HepG2 (cell line): ENCODE measurements around the gene PCDHA6. TPM values are rescaled to one million over a fixed set of nuclear protein-coding genes. Genes with fewer than 3 reads are reported as not detected.

Experiments used
- ATAC-seq: fragments of 200-7000 bp; cut with Tn5 transposase; 3 replicates; pipeline ENCODE4 v1.9.1; 2020; ENCODE audit warnings: mild to moderate bottlenecking, moderate library complexity
- BruUV-seq: library from RNA; stranded (reverse); fragments of 400-500 nt; replicated peaks from 2 replicates; lab custom pipeline; 2021; lab: Mats Ljungman, UMichigan
- CTCF ChIA-PET: fragments of 300-600 bp; formaldehyde crosslinking; extraction: SDS; loops from one replicate; lab custom pipeline; 2021; ENCODE audit warnings: low total read pairs, inconsistent platforms, low intra/inter-chr PET ratio; lab: Yijun Ruan, JAX
- POLR2A ChIA-PET: fragments of 350-600 bp; sonication (Branson Sonifier 250); formaldehyde crosslinking; loops from one replicate; lab custom pipeline; 2020; ENCODE audit warnings: antibody characterized with exemption, inconsistent platforms; lab: Yijun Ruan, JAX
- DNase-seq: peaks from one replicate; pipeline ENCODE4 v3.0.0-alpha.2; 2015; ENCODE audit warnings: low spot score
- FAIRE-seq: peaks from 3 replicates; lab custom pipeline; 2011; peaks lifted over from hg19 to GRCh38; lab: Jason Lieb, UNC
- H2AFZ ChIP-seq: one replicate; pipeline ENCODE4 v1.6.1; 2011; ENCODE audit warnings: low read length, inconsistent platforms
- H3K27ac ChIP-seq: fragments of 300-600 bp; 3 replicates; pipeline ENCODE4 v1.8.0; 2011; ENCODE audit warnings: mixed run types, mild to moderate bottlenecking, mixed read lengths, low read length, inconsistent platforms; ENCODE audit not compliant: insufficient read depth; ENCODE audit errors: extremely low read length
- H3K27me3 ChIP-seq, 2 experiments: fragments of 200-600 bp in 1 of 2; 2 replicates in 1 of 2; 3 replicates in 1 of 2; pipeline versions ENCODE4 v1.6.0 to v1.8.0; 2011; ENCODE audit warnings: low read length in 2 of 2, mild to moderate bottlenecking in 2 of 2, moderate library complexity in 2 of 2, inconsistent platforms in 1 of 2; ENCODE audit not compliant: insufficient read depth in 2 of 2, control insufficient read depth in 1 of 2
- H3K36me3 ChIP-seq, 2 experiments: fragments of 200-600 bp in 1 of 2; replicated peaks in 1 of 2; 2 replicates in 1 of 2; 3 replicates in 1 of 2; pipeline versions ENCODE4 v1.5.1 to v1.8.0; 2011; ENCODE audit warnings: low read length in 2 of 2, inconsistent platforms in 1 of 2; ENCODE audit not compliant: insufficient read depth in 2 of 2, control insufficient read depth in 1 of 2
- H3K4me1 ChIP-seq: 2 replicates; pipeline ENCODE4 v1.5.1; 2012; ENCODE audit warnings: low read length, inconsistent platforms; ENCODE audit not compliant: insufficient read depth
- H3K4me2 ChIP-seq: 2 replicates; pipeline ENCODE4 v1.6.0; 2011; ENCODE audit warnings: low read depth, low read length, inconsistent platforms
- H3K4me3 ChIP-seq, 3 experiments: fragments of 200-600 bp in 1 of 3; sonication (generic), shearing (Covaris generic) in 1 of 3; replicated peaks in 1 of 3; 2 replicates each; pipeline ENCODE4 v1.5.1; 2011 to 2016; ENCODE audit warnings: low read length in 3 of 3, inconsistent platforms in 2 of 3, low read depth in 2 of 3, mild to moderate bottlenecking in 2 of 3, control low read depth in 1 of 3, mixed read lengths in 1 of 3; ENCODE audit not compliant: insufficient read depth in 1 of 3
- H3K79me2 ChIP-seq: one replicate; pipeline ENCODE4 v1.6.1; 2011; ENCODE audit warnings: low read length, inconsistent platforms; ENCODE audit not compliant: insufficient read depth
- H3K9ac ChIP-seq: 2 replicates; pipeline ENCODE4 v1.6.0; 2011; ENCODE audit warnings: mild to moderate bottlenecking, low read depth, low read length, inconsistent platforms; ENCODE audit not compliant: insufficient read depth
- H3K9me3 ChIP-seq: 2 replicates; pipeline ENCODE4 v1.5.1; 2012; ENCODE audit warnings: mild to moderate bottlenecking, low read length
- H4K20me1 ChIP-seq: 2 replicates; pipeline ENCODE4 v1.6.0; 2011; ENCODE audit warnings: inconsistent platforms, mild to moderate bottlenecking, low read length, moderate library complexity; ENCODE audit not compliant: insufficient read depth
- IRF1 ChIP-seq: sonication (generic); formaldehyde crosslinking; IDR thresholded peaks from 2 replicates; pipeline ENCODE4 v1.4.0; 2020; ENCODE audit warnings: low read depth, mild to moderate bottlenecking, missing genetic modification reagents
- NFRKB ChIP-seq: fragments of 450-650 bp; IDR thresholded peaks from 2 replicates; pipeline ENCODE4 v1.6.1; 2017
- ZBTB25 ChIP-seq: IDR thresholded peaks from 2 replicates; pipeline ENCODE4 v1.6.1; 2018; ENCODE audit warnings: missing genetic modification reagents
- ZMAT3 ChIP-seq: sonication (generic); formaldehyde crosslinking; conservative IDR thresholded peaks from 2 replicates; pipeline ENCODE4 v1.7.0; 2021; ENCODE audit warnings: missing genetic modification reagents
- WGBS: methylation state at CpG from one replicate; pipeline ENCODE4 v1.1.6; 2017; ENCODE audit warnings: low lambda C conversion rate; 5-methylcytosine and 5-hydroxymethylcytosine counted together
- in situ Hi-C: cut with HindIII; loops from 2 replicates; pipeline ENCODE4 v1.10.0; 2017; ENCODE audit warnings: low pct_unique_long_range_greater_than_20kb; ENCODE audit not compliant: extremely low pct_ligation_motif_present
- intact Hi-C: fragments of 100-400 bp; cut with micrococcal nuclease; formaldehyde crosslinking; loops from one replicate; pipeline ENCODE4 v1.10.0; 2022; ENCODE audit not compliant: unreplicated experiment
- polyA plus RNA-seq, 8 experiments: library from polyadenylated mRNA; depleted of rRNA in 3 of 8; stranded (reverse) in 7 of 8; unstranded in 1 of 8; fragments of >200 nt; fragmentation: Illumina TruSeq in 4 of 8; extraction: Trizol in 4 of 8; gene quantifications; 2 replicates each; pipeline versions ENCODE4 v1.2.1 to v1.2.3, GENCODE V29; 2011 to 2016; ENCODE audit warnings: low read depth in 4 of 8, missing spikeins in 1 of 8, mixed read lengths in 1 of 8; ENCODE audit not compliant: insufficient read depth in 1 of 8
- total RNA-seq, 5 experiments: library from RNA; depleted of rRNA; stranded (reverse); fragments of >200 nt; fragmentation: Illumina TruSeq; extraction: Trizol; gene quantifications; 2 replicates each; pipeline ENCODE4 v1.2.3, GENCODE V29; 2016; ENCODE audit warnings: low read depth in 1 of 5

Gene PCDHA6
- total and polyA plus RNA-seq, 2 of the 13 experiments (the other 11 are each of a cell fraction or from before 2014, with no cell fraction given): not detected

DNA sequence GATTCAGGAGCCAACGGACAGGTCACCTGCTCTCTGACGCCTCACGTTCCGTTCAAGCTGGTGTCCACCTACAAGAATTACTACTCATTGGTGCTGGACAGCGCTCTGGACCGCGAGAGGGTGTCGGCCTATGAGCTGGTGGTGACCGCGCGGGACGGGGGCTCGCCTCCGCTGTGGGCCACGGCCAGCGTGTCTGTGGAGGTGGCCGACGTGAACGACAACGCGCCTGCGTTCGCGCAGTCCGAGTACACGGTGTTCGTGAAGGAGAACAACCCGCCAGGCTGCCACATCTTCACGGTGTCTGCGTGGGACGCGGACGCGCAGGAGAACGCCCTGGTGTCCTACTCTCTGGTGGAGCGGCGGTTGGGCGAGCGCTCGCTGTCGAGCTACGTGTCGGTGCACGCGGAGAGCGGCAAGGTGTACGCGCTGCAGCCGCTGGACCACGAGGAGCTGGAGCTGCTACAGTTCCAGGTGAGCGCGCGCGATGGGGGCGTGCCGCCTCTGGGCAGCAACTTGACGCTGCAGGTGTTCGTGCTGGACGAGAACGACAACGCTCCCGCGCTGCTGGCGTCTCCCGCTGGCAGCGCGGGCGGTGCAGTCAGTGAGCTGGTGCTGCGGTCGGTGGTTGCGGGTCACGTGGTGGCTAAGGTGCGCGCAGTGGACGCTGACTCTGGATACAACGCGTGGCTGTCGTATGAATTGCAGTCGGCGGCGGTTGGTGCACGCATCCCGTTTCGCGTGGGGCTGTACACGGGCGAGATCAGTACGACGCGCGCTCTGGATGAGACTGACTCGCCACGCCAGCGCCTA is 29.6 kb downstream of the PCDHA6 start (continued):
- TF ChIP-seq NFRKB (no peak), IRF1 (CRISPR knock-in tag) (no peak)

- no peaks in the 10 kb centered on the region for H3K36me3 ChIP-seq
- no peaks in the 10 kb centered on the region for H4K20me1 ChIP-seq
- DNase-seq: no peak
- WGBS: 78% methylated on average over 15 of the region's 22 CpGs
- no peak for FAIRE-seq
- H3K4me3 ChIP-seq: no peak overlapping the region
- H3K4me1 ChIP-seq: no peaks in the 10 kb centered on the region
- BruUV-seq: no TSS peak
- H3K9me3 ChIP-seq: no peaks in the 10 kb centered on the region
- CTCF ChIA-PET: no interaction called here
- H3K79me2 ChIP-seq: no peaks in the 10 kb centered on the region
- intact Hi-C loops (no loop called here), in situ Hi-C loops (no loop called here)
- no peak overlapping the region for H2AFZ ChIP-seq
- H3K27me3 ChIP-seq: no peaks in the 10 kb centered on the region
- H3K27ac ChIP-seq: no peak overlapping the region
- no peak overlapping the region for H3K4me2 ChIP-seq
- POLR2A ChIA-PET: no interaction called here
- no peak for ATAC-seq
- TF ChIP-seq ZBTB25 (CRISPR knock-in tag) (no peak), ZMAT3 (CRISPR knock-in tag) (no peak)
- no peak overlapping the region for H3K9ac ChIP-seq
These were observed 30.2 kb downstream of the PCDHA6 start for GRCh38 chr5:140857987-140858240.
